IMR-90 (cell line): ENCODE results near the gene BTRC. TPM values are rescaled to one million over a fixed set of nuclear protein-coding genes. Genes with fewer than 3 reads are reported as not detected.

Source experiments
- ATAC-seq: fragments of 200-7000 bp; cut with Tn5 transposase; 2 replicates; pipeline ENCODE4 v1.9.1; 2020; ENCODE audit warnings: low read depth, mild to moderate bottlenecking, moderate library complexity
- BruUV-seq: library from RNA; stranded (reverse); fragments of 400-500 nt; replicated peaks from 2 replicates; lab custom pipeline; 2021; lab: Mats Ljungman, UMichigan
- CTCF ChIA-PET: fragments of 300-600 bp; formaldehyde crosslinking; extraction: SDS; loops from one replicate; lab custom pipeline; 2021; ENCODE audit warnings: antibody characterized with exemption; lab: Yijun Ruan, JAX
- POLR2A ChIA-PET: fragments of 300-600 bp; sonication (Branson Sonifier 250); formaldehyde crosslinking; loops from one replicate; lab custom pipeline; 2022; ENCODE audit warnings: antibody characterized with exemption; ENCODE audit not compliant: unreplicated experiment; lab: Charles Lee
- DNase-seq: peaks from one replicate; pipeline ENCODE4 v3.0.0; 2013
- H2AFZ ChIP-seq: replicated peaks from 2 replicates; pipeline ENCODE3; 2013; ENCODE audit warnings: low read length, mild to moderate bottlenecking; ENCODE audit not compliant: poor library complexity
- H2AK5ac ChIP-seq: 2 replicates; pipeline ENCODE4 v1.6.1; 2013; ENCODE audit warnings: low read depth, low read length, inconsistent platforms
- H2AK9ac ChIP-seq: replicated peaks from 2 replicates; pipeline ENCODE3; 2013; ENCODE audit warnings: mild to moderate bottlenecking, low read depth, low read length, moderate library complexity; ENCODE audit not compliant: poor library complexity
- H2BK120ac ChIP-seq: 2 replicates; pipeline ENCODE4 v1.6.1; 2013; ENCODE audit warnings: low read depth, low read length, inconsistent platforms
- H2BK15ac ChIP-seq: 3 replicates; pipeline ENCODE4 v1.6.1; 2013; ENCODE audit warnings: low read depth, low read length, inconsistent platforms
- H2BK20ac ChIP-seq: 2 replicates; pipeline ENCODE4 v1.6.1; 2013; ENCODE audit warnings: low read depth, mild to moderate bottlenecking, inconsistent platforms, low read length, moderate library complexity
- H2BK5ac ChIP-seq: 2 replicates; pipeline ENCODE4 v1.6.1; 2013; ENCODE audit warnings: mild to moderate bottlenecking, low read depth, low read length, inconsistent platforms; ENCODE audit not compliant: poor library complexity, severe bottlenecking
- H3K14ac ChIP-seq: replicated peaks from 2 replicates; pipeline ENCODE4 v1.6.1; 2013; ENCODE audit warnings: low read depth, low read length, inconsistent platforms
- H3K18ac ChIP-seq: 2 replicates; pipeline ENCODE4 v1.6.1; 2013; ENCODE audit warnings: low read depth, low read length, control low read depth
- H3K23ac ChIP-seq: 2 replicates; pipeline ENCODE4 v1.6.1; 2013; ENCODE audit warnings: low read depth, low read length, inconsistent platforms
- H3K27ac ChIP-seq: 2 replicates; pipeline ENCODE4 v1.5.1; 2013; ENCODE audit warnings: mild to moderate bottlenecking, control low read depth, low read length; ENCODE audit not compliant: insufficient read depth
- H3K27me3 ChIP-seq: 2 replicates; pipeline ENCODE4 v1.6.1; 2013; ENCODE audit warnings: low read length; ENCODE audit not compliant: control insufficient read depth, insufficient read depth
- H3K36me3 ChIP-seq: 2 replicates; pipeline ENCODE4 v1.6.1; 2013; ENCODE audit warnings: low read length, mixed read lengths; ENCODE audit not compliant: control insufficient read depth, insufficient read depth
- H3K4ac ChIP-seq: 2 replicates; pipeline ENCODE4 v1.6.1; 2013; ENCODE audit warnings: low read depth, low read length, inconsistent platforms
- H3K4me1 ChIP-seq: 2 replicates; pipeline ENCODE4 v1.6.1; 2013; ENCODE audit warnings: low read length, mixed read lengths; ENCODE audit not compliant: control insufficient read depth, insufficient read depth
- H3K4me2 ChIP-seq: 2 replicates; pipeline ENCODE4 v1.6.1; 2013; ENCODE audit warnings: low read depth, mild to moderate bottlenecking, control low read depth, low read length, moderate library complexity
- H3K4me3 ChIP-seq: 2 replicates; pipeline ENCODE4 v1.5.1; 2013; ENCODE audit warnings: low read depth, mild to moderate bottlenecking, control low read depth, low read length, moderate library complexity; ENCODE audit not compliant: insufficient read depth
- H3K56ac ChIP-seq: 2 replicates; pipeline ENCODE4 v1.6.1; 2013; ENCODE audit warnings: low read length, inconsistent platforms; ENCODE audit not compliant: insufficient read depth; ENCODE audit errors: extremely low read depth
- H3K79me1 ChIP-seq, 2 experiments: 2 replicates each; pipeline ENCODE4 v1.6.1; 2013; ENCODE audit warnings: low read length in 2 of 2, inconsistent platforms in 1 of 2, low read depth in 1 of 2
- H3K9ac ChIP-seq: 2 replicates; pipeline ENCODE4 v1.6.1; 2013; ENCODE audit warnings: low read depth, low read length, control low read depth
- H3K9me1 ChIP-seq: 2 replicates; pipeline ENCODE4 v1.6.1; 2013; ENCODE audit warnings: low read length, inconsistent platforms; ENCODE audit not compliant: insufficient read depth
- H3K9me3 ChIP-seq: 2 replicates; pipeline ENCODE4 v1.6.1; 2013; ENCODE audit warnings: low read length; ENCODE audit not compliant: control insufficient read depth, insufficient read depth
- H4K20me1 ChIP-seq: 2 replicates; pipeline ENCODE4 v1.6.1; 2013; ENCODE audit warnings: low read length, inconsistent platforms; ENCODE audit not compliant: insufficient read depth
- H4K5ac ChIP-seq: 2 replicates; pipeline ENCODE4 v1.6.1; 2013; ENCODE audit warnings: mild to moderate bottlenecking, low read depth, low read length, control low read depth
- H4K8ac ChIP-seq, 2 experiments: 2 replicates each; pipeline ENCODE4 v1.6.1; 2013; ENCODE audit warnings: low read depth in 2 of 2, low read length in 2 of 2, control low read depth in 1 of 2, inconsistent platforms in 1 of 2
- H4K91ac ChIP-seq: 2 replicates; pipeline ENCODE4 v1.6.1; 2013; ENCODE audit warnings: low read depth, low read length, inconsistent platforms; ENCODE audit not compliant: insufficient read depth
- BHLHE40 ChIP-seq: fragments of 150-350 bp; IDR thresholded peaks from 2 replicates; pipeline ENCODE4 v1.6.1; 2016; ENCODE audit warnings: mild to moderate bottlenecking, low read depth, low read length
- CEBPB ChIP-seq: IDR thresholded peaks from 2 replicates; pipeline ENCODE4 v1.6.1; 2012; ENCODE audit warnings: low read depth, low read length, improper control_type of control experiment
- CHD1 ChIP-seq: IDR thresholded peaks from 2 replicates; pipeline ENCODE4 v1.6.1; 2012; ENCODE audit warnings: low read depth, low read length, improper control_type of control experiment
- CTCF ChIP-seq: conservative IDR thresholded peaks from 2 replicates; pipeline ENCODE4 v1.5.1; 2012; ENCODE audit warnings: mild to moderate bottlenecking, low read depth, low read length, improper control_type of control experiment
- MAZ ChIP-seq: IDR thresholded peaks from 2 replicates; pipeline ENCODE4 v1.6.1; 2012; ENCODE audit warnings: low read depth, mild to moderate bottlenecking, low read length, improper control_type of control experiment, moderate library complexity, borderline replicate concordance
- MXI1 ChIP-seq: IDR thresholded peaks from 2 replicates; pipeline ENCODE4 v1.6.1; 2012; ENCODE audit warnings: low read depth, mild to moderate bottlenecking, low read length, moderate library complexity, borderline replicate concordance
- POLR2A ChIP-seq: IDR thresholded peaks from 2 replicates; pipeline ENCODE4 v1.6.1; 2012; ENCODE audit warnings: mild to moderate bottlenecking, low read depth, low read length
- RAD21 ChIP-seq: IDR thresholded peaks from 2 replicates; pipeline ENCODE4 v1.6.1; 2012; ENCODE audit warnings: low read length, improper control_type of control experiment
- SMC3 ChIP-seq: fragments of 150-350 bp; IDR thresholded peaks from 2 replicates; pipeline ENCODE4 v1.6.1; 2016; ENCODE audit warnings: low read depth, mild to moderate bottlenecking, antibody characterized with exemption, low read length, moderate library complexity
- USF2 ChIP-seq: fragments of 150-350 bp; IDR thresholded peaks from 2 replicates; pipeline ENCODE4 v1.6.1; 2017; ENCODE audit warnings: mild to moderate bottlenecking, antibody characterized with exemption, low read length, low read depth
- WGBS, 2 experiments: methylation state at CpG; one replicate each; pipeline versions ENCODE4 v1.1.5 to v1.1.7; 2013; ENCODE audit warnings: missing lambda C conversion rate in 2 of 2; ENCODE audit not compliant: insufficient read length in 1 of 2; ENCODE audit errors: extremely low coverage in 2 of 2; 5-methylcytosine and 5-hydroxymethylcytosine counted together
- dilution Hi-C: fragments of 300-500 bp; cut with HindIII; formaldehyde crosslinking; loops from one replicate; pipeline ENCODE4 v1.14.3; 2018; ENCODE audit warnings: low sequenced_read_pairs; ENCODE audit not compliant: unreplicated experiment
- in situ Hi-C: fragments of 300-500 bp; cut with MboI; formaldehyde crosslinking; loops from 3 replicates; pipeline ENCODE4 v1.14.3; 2019; ENCODE audit warnings: low sequenced_read_pairs, inconsistent platforms, mixed read lengths
- intact Hi-C: fragments of 100-400 bp; cut with micrococcal nuclease; formaldehyde crosslinking; loops from 2 replicates; pipeline ENCODE4 v1.10.0; 2022
- polyA plus RNA-seq, 3 experiments: library from polyadenylated mRNA; depleted of rRNA; stranded (reverse); fragments of >200 nt; gene quantifications; 2 replicates each; pipeline ENCODE4 v1.2.3, GENCODE V29; 2012; ENCODE audit warnings: low replicate concordance in 1 of 3
- total RNA-seq: library from RNA; depleted of rRNA; stranded (reverse); fragments of >200 nt; gene quantifications from 2 replicates; pipeline ENCODE4 v1.2.3, GENCODE V29; 2012
- TF ChIP-seq, protein P1 (sequence below): fragments of 150-350 bp; IDR thresholded peaks from 2 replicates; pipeline ENCODE4 v1.6.1; 2016; ENCODE audit warnings: low read depth, mild to moderate bottlenecking, low read length, moderate library complexity, borderline replicate concordance

The BTRC gene
- total and polyA plus RNA-seq, 2 of the 4 experiments (the other 2 are of a cell fraction): 7.7 to 8.4 TPM

DNA sequence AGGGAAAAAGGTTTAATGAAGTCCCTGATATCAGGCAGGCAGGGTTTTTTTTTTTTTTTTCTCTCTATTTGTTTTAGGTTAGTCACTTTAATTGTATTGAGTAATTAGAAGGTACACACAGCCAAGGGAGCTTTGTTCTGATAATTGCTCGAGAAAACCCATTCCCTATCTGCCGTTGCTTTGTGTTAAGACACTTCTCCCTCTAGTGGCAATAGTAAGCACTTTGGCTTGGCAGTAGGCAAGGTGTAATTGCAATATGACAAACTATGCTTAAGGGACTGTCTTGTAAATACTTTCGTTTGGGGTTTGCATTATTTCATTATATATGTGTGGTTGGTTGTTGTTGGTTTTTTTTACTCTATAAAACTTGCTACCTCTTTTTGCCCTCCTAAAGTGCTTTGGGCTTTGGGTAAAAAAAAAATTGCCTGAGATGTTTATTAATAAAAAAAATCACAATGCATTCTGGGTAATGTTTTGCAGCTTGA, 113.4 kb downstream of the BTRC start:
- no peaks in the 10 kb centered on the region; the same call in 1 of the 2 replicates for H3K36me3 ChIP-seq
- H2BK5ac ChIP-seq: no peak overlapping the region
- ChIA-PET POLR2A (no interaction called here), CTCF (interaction anchor here (0.5 to 1.9 kb wide), 28 partner anchors 8 to 372 kb away, joined by 3 to 13 read pairs (median 4); no protein-coding TSS in a partner anchor)
- H2AK5ac ChIP-seq: no peak overlapping the region
- H3K4ac ChIP-seq: no peak overlapping the region
- in situ Hi-C loops: no loop called here
- no CpG with 5 or more reads among the region's 3 CpGs for WGBS, 2 experiments
- H4K5ac ChIP-seq: no peak overlapping the region
- no peak overlapping the region for H3K14ac ChIP-seq
- H2BK120ac ChIP-seq: no peak overlapping the region
- H4K91ac ChIP-seq: no peak overlapping the region
- H3K4me2 ChIP-seq: no peak overlapping the region
- no peaks in the 10 kb centered on the region for H3K27me3 ChIP-seq
- H3K18ac ChIP-seq: no peak overlapping the region
- no peak overlapping the region for H2AK9ac ChIP-seq
- 0 out of 4 replicates have a peak, but pooled peaks cover 0 to 3% of the 10 kb centered on the region in 2 experiments for H3K79me1 ChIP-seq
- DNase-seq (peak; percentile 78), ATAC-seq (peak; percentile 93)
- H3K4me1 ChIP-seq: peaks cover 2% of the 10 kb centered on the region; the same call in 1 of the 2 replicates
- no peak overlapping the region for H3K56ac ChIP-seq
- H2BK15ac ChIP-seq: no peak overlapping the region
- no peak overlapping the region for H2BK20ac ChIP-seq
- H4K20me1 ChIP-seq: no peaks in the 10 kb centered on the region
- H4K8ac ChIP-seq: no peak overlapping the region
- no TSS peak for BruUV-seq
- H3K27ac ChIP-seq: no peak overlapping the region
- no peaks in the 10 kb centered on the region for H3K9me1 ChIP-seq
- dilution Hi-C loops: loop anchor here (25.0 kb wide), 1 partner anchor 180 kb away; no protein-coding TSS in a partner anchor
- H3K9ac ChIP-seq: no peak overlapping the region
- intact Hi-C loops: loop anchor here (1.0 kb wide), 1 partner anchor 254 kb away; no protein-coding TSS in a partner anchor
- H3K4me3 ChIP-seq: no peak overlapping the region
- no peaks in the 10 kb centered on the region for H3K9me3 ChIP-seq
- H2AFZ ChIP-seq: no peak overlapping the region
- TF ChIP-seq MXI1 (no peak), MAZ (no peak), CHD1 (no peak), RAD21 (peak; percentile 60), CTCF (peak; percentile 79), POLR2A (no peak), SMC3 (peak; percentile 66), CEBPB (0 out of 2 replicates have a peak, but pooled peaks have one; percentile 9), USF2 (no peak), BHLHE40 (no peak)
- TF ChIP-seq, protein P1, sequence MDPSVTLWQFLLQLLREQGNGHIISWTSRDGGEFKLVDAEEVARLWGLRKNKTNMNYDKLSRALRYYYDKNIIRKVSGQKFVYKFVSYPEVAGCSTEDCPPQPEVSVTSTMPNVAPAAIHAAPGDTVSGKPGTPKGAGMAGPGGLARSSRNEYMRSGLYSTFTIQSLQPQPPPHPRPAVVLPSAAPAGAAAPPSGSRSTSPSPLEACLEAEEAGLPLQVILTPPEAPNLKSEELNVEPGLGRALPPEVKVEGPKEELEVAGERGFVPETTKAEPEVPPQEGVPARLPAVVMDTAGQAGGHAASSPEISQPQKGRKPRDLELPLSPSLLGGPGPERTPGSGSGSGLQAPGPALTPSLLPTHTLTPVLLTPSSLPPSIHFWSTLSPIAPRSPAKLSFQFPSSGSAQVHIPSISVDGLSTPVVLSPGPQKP: no peak
- H3K23ac ChIP-seq: no peak overlapping the region
